ENCODE data around the gene GNG8. TPM values are rescaled to one million over a fixed set of nuclear protein-coding genes. Genes with fewer than 3 reads are reported as not detected.

GNG8 gene
- total RNA-seq, result 10 to 100 TPM in 1 of 2 experiments, 1 to 10 TPM in 1; 8.6 to 12.2 TPM

DNA sequence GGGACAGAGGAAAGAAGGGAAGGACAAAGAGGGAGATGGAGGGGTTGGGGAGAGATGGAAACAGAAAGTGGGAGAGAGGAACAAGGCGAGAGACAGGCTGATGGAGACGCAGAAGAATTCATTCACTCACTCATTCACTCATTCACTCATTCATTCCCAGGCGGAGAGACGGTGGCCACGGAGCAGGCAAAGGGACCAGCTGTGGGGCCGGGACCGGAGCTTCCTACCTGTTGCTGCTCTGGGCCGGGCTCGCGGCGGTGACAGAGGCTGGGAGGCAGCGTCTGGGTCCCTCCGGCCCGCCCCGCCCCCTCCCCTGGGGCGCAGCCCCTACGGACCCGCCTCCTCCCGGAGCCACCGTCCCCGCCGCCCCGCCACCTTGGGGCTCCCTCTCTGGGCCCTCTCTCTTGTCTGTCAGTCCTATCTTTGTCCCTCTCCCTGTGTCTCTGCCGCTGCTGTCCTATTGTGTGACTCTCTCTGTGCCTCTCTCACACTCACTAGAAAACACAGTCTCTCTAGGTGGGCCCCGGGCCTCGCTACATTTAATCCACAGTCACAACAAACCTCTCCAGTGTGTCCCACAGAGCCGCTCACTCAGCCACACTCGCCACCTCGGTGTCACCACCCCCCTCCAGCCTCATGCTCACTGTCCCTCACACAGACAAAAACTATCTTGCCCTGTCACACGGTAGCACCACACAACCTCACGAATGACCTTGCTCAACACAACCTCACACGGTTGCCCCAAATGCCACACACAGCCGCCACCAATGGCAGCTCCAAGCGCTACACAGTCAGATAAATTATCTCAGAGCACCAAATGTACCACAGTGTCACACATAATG lies at the start of gene GNG8:
Gene GNG8 (minus strand): TSS at position 283 of the 842 bp plus-strand sequence. CDS start 1,520 bp downstream, outside the sequence.
- POLR2A ChIA-PET, result no interaction called here

DNA sequence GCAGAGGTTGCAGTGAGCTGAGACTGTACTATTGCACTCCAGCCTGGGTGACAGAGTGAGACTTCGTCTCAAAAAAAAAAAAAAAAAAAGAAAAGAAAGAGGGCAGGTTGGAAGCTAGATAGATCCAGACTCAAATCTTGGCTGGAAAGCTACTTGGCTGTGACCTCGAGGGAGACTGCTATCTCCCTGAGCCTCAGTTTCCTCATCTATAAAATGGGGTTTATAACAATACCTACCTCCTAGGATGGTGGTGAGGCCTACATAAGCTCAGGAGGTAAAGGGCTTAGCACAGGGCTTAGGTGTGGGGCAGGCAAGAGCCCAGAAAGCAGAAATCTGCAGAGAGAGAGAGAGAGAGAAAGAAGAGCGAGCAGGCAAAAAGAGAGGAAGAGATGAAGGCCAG lies 49.2 kb upstream of the GNG8 start:
- ChIA-PET POLR2A (no interaction called here), CTCF (no interaction called here)

More for the DNA sequence above, at the start of gene GNG8:
- CTCF ChIA-PET, result interaction anchor here (1.0 to 1.7 kb wide), 3 partner anchors 21 to 26 kb away, joined by 3 to 7 read pairs (median 4); partner anchors contain the start of gene DACT3

DNA sequence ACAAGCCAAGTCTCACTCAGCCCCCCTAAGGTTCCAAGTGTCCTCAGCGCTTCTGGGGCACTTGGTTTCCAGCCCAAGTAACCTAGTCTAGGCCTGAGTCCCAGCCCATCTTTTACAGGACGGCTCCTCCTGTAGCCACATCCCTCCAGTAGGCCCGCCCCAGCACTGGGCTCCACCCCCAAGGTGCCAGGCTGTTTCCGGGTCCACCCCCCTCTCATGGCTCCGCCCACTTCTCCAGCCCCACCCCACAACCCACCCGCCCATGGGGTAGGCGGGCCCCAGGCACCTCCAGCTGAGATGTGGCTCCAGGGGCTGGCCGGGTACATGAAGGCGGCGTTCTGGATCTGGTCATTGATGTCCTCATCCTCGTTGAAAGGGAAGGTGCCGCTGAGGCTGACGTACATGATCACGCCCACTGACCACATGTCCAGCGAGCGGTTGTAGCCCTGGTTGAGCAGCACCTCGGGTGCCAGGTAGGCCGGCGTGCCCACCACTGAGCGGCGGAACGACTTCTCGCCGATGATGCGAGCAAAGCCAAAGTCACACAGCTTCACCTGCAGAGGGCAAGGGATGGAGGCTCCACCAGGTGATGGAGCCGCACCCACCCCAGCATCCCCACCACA lies 42.2 kb upstream of the GNG8 start:
- CTCF ChIA-PET, result interaction anchor here (1.6 to 2.4 kb wide), 2 partner anchors 26 to 64 kb away, joined by 6 to 10 read pairs; no protein-coding TSS in a partner anchor
- POLR2A ChIA-PET, result no interaction called here

DNA sequence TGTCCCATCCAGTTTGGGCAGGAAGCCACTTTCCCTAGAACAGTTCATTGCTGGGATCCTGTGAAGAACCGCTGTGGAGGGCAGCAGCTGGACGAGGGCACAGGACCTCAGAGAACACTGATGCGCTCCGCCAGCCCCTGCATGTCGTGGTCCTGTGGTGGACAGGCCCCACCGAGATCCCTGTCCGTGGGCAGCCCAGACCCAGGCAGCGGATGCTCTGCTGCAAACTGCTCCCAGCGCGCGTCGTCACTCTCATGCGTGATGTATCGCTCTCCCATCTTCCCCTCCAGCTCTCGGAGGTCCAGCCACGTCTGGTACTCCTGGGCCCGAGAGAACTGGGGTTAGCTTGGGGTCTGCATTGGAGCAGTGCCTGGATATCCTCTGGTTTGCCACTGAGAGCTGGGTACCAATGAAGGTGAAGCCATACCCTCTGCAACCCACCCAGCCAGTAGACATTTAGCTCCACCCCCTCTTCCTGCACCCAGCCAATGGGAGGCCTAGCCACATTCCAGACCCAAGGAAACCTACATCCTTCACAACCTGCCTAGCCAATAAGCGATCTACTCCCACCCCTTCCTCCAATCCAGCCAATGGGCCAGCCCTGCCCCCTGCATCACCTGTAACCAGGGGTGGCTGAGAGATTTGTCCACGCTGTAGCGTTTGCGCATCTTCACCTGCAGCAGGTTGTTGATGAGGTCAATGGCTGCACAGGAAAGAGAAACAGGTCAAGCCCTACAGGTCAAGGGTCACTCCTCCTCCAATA lies 38.6 kb upstream of the GNG8 start:
- POLR2A ChIA-PET, result no interaction called here

DNA sequence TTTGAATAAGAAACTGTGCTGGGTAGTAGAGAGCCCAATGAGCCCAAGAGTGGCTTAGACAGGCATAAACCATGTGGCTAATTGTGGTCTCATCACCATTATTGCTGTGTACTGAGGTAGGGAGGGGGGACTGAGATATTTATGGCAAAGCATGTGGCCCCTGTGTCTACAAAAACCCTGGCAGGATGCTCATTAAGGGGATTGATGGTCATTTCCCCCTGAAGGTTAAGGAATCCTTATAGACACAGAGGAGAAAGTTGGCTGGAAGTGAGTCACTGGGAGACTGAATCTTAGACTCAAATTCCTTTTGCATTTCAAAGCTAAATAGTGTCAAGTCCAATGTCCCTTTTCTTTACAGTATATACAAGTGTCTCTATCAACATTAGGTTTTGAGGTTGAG lies 34.8 kb upstream of the GNG8 start:
- ChIA-PET POLR2A (no interaction called here), CTCF (no interaction called here)

More for the DNA sequence above, 38.6 kb upstream of the GNG8 start:
- CTCF ChIA-PET, result interaction anchor here (0.6 to 1.5 kb wide), 3 partner anchors 12 to 30 kb away, joined by 3 to 5 read pairs (median 4); no protein-coding TSS in a partner anchor

DNA sequence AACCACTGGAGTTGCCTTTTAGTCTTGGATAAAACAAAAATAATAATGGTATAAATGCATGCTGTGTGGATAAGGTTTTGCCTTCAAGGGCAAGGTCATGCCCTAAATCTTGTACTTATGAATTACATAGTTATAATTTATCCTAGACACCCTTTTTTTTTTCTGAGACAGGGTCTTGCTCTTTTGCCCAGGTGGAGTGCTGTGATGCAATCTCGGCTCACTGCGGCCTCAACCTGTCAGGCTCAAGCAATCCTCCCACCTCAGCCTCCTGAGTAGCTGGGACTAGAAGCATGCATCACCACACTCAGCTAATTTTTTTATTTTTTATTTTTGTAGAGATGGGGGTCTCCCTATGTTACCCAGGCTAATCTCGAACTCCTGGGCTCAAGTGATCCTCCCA lies 32.7 kb upstream of the GNG8 start:
- POLR2A ChIA-PET, result no interaction called here
- CTCF ChIA-PET, result no interaction called here

DNA sequence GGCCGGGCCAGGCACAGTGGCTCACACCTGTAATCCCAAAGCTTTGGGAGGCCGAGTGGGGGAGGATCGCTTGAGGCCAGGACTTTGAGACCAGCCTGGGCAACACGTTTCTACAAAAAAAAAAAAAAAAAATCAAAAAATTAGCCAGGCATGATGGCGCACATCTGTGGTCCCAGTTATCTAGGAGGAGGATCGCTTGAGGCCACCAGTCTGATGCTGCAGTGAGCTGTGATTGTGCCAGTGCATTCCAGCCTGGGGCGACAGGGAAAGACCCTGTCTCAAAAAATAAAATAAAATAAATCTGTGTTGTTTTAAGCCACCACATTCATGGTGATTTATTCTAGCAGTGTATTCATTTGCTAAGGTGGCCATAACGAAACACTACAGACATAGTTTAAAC lies 29.1 kb upstream of the GNG8 start:
- ChIA-PET CTCF (interaction anchor here (6.4 kb wide), 1 partner anchor 50 kb away, joined by 112 read pairs; no protein-coding TSS in a partner anchor), POLR2A (no interaction called here)

DNA sequence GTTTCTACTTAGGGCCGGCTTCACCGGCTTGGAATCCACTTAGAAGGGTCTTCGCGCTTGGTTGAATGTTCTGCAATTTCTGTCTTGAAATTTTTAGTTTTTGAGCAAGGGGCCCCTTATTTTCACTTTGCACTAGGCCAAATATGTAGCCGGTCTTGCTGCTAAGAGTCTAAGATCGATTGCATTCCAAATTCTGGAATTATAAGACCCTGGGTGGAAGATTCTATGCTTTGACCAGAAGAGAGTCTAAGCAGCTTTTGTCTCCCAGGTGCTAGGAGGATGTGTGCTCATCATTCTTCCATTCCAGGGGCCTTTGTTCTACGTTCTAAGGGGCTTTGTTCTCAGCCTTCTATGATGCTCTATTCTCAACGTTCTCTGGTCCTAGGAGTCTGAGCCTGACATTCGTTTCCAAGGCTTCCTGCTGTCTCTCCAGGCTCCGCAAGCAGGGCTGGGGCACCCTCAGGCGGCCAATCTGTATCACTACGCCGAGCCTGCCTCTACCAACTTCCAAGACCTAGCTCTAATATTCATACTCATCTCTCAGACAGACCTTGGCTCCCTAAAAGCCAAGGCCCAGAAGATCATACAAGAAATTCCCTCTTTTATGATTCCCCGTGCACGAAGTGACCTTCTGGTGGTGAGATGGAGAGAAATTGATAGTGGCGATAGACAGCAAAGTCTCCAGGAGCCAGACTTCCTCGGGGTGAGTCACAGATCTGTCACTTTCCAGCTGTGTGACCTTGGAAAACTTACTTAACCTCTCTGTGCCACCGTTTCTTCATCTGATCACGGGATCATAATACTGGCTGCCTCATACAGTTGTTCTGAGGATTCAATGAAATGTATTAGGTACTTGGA lies 26.0 kb upstream of the GNG8 start:
- CTCF ChIA-PET, result interaction anchor here (0.5 to 6.4 kb wide), 32 partner anchors 10 to 1965 kb away, joined by 3 to 112 read pairs (median 4); partner anchors contain the start of genes CALM3 and GNG8
- POLR2A ChIA-PET, result interaction anchor here (1.0 to 1.6 kb wide), 4 partner anchors 55 to 126 kb away, joined by 3 to 7 read pairs (median 4); partner anchors contain the start of gene CALM3

DNA sequence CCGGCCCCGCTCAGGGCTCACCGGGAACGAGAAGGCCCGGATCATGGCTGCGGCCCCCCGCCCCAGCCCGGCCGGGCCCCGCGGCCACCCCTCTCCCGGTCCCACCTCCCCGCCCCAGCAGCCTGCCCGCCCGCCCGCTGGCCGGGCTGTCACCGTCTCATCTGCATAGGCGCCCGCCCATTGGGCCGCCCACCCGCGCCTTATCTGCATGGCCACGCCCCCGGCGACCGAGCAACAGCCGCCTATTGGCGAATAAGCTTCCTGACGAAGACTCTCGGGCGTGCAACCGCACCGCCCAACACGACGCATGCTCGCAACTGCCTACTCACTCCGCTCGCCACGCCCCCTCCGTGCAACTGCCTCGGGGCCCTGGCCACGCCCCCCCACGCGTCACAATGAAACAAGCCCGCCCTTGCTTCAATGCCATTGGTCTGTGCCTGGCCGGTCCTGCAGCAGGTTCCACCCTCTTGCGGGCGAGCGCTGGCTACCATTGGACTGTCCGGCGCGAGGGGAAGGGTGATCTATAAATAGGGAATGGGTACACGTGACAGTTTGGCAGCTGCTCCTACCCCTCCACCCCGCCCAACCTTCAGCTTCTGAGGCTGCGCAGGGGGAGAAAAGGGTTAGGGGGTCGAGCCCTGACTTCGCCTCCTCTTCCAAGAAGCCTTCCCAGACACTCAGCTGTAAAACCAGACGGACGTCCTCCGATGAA lies 25.2 kb upstream of the GNG8 start, which contains the start of gene DACT3:
Gene DACT3 (minus strand): TSS at position 163 of the 712 bp plus-strand sequence. CDS start 118 bp downstream, at position 45.
- ChIA-PET CTCF (interaction anchor here (0.5 to 6.4 kb wide), 20 partner anchors 9 to 1965 kb away, joined by 3 to 112 read pairs (median 4); partner anchors contain the start of genes CALM3 and GNG8), POLR2A (interaction anchor here (0.6 to 1.6 kb wide), 5 partner anchors 20 to 126 kb away, joined by 3 to 7 read pairs (median 3); partner anchors contain the start of gene CALM3)

DNA sequence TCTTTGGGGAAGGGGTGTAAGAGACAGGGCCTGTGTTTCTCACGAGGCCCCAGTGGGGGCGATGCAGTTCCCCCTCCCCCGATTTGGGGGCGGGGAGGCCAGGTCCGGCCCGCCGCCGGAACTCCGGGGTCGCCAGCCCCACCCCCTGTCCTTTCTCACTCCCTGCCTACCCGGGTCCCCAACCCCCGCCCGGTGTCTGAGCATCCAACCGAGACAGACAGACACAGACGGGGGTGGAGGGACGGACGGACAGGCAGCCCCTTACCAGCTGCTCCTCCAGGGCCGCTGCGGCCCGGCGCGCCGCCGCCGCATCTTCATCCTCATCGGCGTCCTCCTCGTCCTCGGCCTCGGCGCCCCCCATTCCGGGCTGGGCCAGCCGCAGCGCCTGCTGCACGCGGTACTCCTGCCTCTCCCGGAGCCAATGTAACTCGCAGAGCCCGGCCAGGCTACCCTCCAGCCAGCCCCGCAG lies 24.6 kb upstream of the GNG8 start:
- ChIA-PET POLR2A (interaction anchor here (0.6 to 1.6 kb wide), 5 partner anchors 20 to 127 kb away, joined by 3 to 7 read pairs (median 3); partner anchors contain the start of gene CALM3), CTCF (interaction anchor here (0.9 to 6.4 kb wide), 6 partner anchors 37 to 168 kb away, joined by 4 to 112 read pairs (median 4); no protein-coding TSS in a partner anchor)

- ChIA-PET CTCF (interaction anchor here (1.0 to 6.4 kb wide), 2 partner anchors 44 to 45 kb away, joined by 4 to 112 read pairs; no protein-coding TSS in a partner anchor), POLR2A (no interaction called here)
Observed at GRCh38 chr19:46660008-46660517, 24.1 kb upstream of the GNG8 start.

- ChIA-PET CTCF (interaction anchor here (0.6 to 6.4 kb wide), 3 partner anchors 44 to 370 kb away, joined by 3 to 112 read pairs (median 4); no protein-coding TSS in a partner anchor), POLR2A (no interaction called here)
Observed at GRCh38 chr19:46659151-46660007, 23.4 kb upstream of the GNG8 start.

DNA sequence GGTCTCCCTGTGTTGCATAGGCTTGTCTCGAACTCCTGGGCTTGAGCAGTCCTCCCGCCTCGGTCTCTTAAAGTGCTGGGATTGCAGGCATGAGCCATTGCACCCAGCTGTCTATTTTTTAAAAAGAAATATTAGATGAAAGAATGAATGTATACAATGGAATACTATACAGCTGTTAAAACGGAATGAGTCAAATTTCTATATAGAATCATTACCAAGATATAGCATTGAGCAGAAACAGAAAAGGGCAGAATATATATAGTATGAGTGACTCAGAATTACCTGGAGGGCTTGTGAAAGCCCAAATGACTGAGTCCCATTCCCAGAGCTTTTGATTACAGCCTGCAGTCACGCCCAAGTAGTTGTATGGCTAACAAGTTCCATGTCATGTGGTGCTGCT lies 20.5 kb upstream of the GNG8 start:
- ChIA-PET CTCF (interaction anchor here (0.7 to 1.0 kb wide), 3 partner anchors 13 to 309 kb away, joined by 3 to 4 read pairs (median 4); partner anchors contain the start of gene GNG8), POLR2A (no interaction called here)

DNA sequence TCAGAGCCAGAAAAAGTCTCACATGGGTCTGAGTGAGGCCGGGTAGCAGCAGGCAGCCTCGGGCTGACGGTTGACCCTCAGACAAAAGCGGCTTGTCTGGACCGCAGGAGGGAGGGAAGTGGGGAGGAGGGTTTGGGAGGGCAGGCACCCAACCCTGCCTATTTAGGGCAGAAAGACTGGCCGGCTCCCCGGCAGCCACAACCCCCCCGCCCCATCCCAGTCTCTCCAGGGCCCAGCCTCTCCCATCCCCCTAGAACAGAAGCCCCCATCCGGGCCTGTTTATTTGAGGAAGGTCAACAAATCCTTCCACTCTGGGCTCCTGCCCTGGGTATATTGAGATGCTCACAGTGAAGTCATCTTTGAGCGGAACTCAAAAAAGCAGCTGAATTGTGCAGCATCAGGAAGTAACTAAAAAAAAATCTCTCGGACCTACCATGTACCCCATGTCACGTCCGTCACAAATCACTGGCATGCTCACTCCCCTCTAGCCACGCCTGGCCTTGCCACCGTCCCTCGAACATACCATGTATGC lies 18.7 kb upstream of the GNG8 start:
- ChIA-PET POLR2A (no interaction called here), CTCF (no interaction called here)

DNA sequence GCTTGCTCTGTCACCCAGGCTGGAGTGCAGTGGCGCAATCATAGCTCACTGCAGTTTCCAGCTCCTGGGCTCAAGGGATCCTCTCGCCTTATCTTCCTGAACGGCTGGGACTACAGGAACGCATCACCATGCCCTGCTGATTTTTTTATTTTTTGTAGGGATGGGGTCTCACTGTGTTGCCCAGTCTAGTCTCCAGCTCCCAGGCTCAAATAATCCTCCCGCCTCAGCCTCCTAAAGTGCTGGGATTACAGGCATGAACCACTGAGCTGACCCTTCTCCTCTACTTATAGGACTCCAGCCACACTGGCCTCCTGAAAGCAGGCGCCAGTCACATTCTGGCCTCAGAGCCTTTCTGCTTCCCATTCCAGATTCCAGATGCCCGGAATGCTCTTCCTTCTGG lies 14.4 kb upstream of the GNG8 start:
- POLR2A ChIA-PET, result no interaction called here
- CTCF ChIA-PET, result no interaction called here
